Testis (tissue), 2 donors: ENCODE data around the gene CERS5.

ENCODE experiments used
- POLR2A ChIP-seq: fragments of 450-650 bp; IDR thresholded peaks from one replicate; pipeline ENCODE4 v1.6.1; 2017; ENCODE audit warnings: antibody characterized with exemption, mild to moderate bottlenecking, moderate library complexity
- TF ChIP-seq, protein P1 (sequence below), 3 experiments: fragments of 450-650 bp in 2 of 3; fragments of 200-600 bp in 1 of 3; sonication (generic) in 1 of 3; IDR thresholded peaks; one replicate each; pipeline ENCODE4 v1.5.1; 2016 to 2019; ENCODE audit warnings: antibody characterized with exemption in 3 of 3, mild to moderate bottlenecking in 2 of 3, moderate library complexity in 1 of 3

- TF ChIP-seq, protein P1, sequence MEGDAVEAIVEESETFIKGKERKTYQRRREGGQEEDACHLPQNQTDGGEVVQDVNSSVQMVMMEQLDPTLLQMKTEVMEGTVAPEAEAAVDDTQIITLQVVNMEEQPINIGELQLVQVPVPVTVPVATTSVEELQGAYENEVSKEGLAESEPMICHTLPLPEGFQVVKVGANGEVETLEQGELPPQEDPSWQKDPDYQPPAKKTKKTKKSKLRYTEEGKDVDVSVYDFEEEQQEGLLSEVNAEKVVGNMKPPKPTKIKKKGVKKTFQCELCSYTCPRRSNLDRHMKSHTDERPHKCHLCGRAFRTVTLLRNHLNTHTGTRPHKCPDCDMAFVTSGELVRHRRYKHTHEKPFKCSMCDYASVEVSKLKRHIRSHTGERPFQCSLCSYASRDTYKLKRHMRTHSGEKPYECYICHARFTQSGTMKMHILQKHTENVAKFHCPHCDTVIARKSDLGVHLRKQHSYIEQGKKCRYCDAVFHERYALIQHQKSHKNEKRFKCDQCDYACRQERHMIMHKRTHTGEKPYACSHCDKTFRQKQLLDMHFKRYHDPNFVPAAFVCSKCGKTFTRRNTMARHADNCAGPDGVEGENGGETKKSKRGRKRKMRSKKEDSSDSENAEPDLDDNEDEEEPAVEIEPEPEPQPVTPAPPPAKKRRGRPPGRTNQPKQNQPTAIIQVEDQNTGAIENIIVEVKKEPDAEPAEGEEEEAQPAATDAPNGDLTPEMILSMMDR (IDR thresholded peaks at IDR 0.05): no peak
- TF ChIP-seq POLR2A: no peak
Measured at GRCh38 chr12:50197297-50197727, 30.1 kb upstream of the CERS5 start.
